HCT116 (cell line): Measurements from ENCODE around the gene AK3.

Source experiments
- ATF3 ChIP-seq: IDR thresholded peaks from 2 replicates; pipeline ENCODE4 v1.6.1; 2012
- CEBPB ChIP-seq: IDR thresholded peaks from 2 replicates; pipeline ENCODE4 v1.6.1; 2012; ENCODE audit warnings: low read depth
- CTCF ChIP-seq, 3 experiments: fragments of 200-600 bp in 1 of 3; sonication (generic) in 1 of 3; IDR thresholded peaks in 2 of 3; conservative IDR thresholded peaks in 1 of 3; 2 replicates each; pipeline ENCODE4 v1.5.1; 2012 to 2017; ENCODE audit warnings: low read depth in 2 of 3, low read length in 2 of 3, antibody characterized with exemption in 1 of 3, borderline replicate concordance in 1 of 3, control low read depth in 1 of 3, mild to moderate bottlenecking in 1 of 3, mixed read lengths in 1 of 3, mixed run types in 1 of 3, moderate library complexity in 1 of 3; ENCODE audit not compliant: insufficient read depth in 1 of 3
- EGR1 ChIP-seq: IDR thresholded peaks from 2 replicates; pipeline ENCODE4 v1.6.1; 2012; ENCODE audit warnings: low read depth
- ELF1 ChIP-seq: IDR thresholded peaks from 2 replicates; pipeline ENCODE4 v1.6.1; 2012; ENCODE audit warnings: low read depth, borderline replicate concordance
- EZH2phosphoT487 ChIP-seq: fragments of 200-600 bp; IDR thresholded peaks from 2 replicates; pipeline ENCODE4 v1.6.1; 2018; ENCODE audit warnings: antibody characterized with exemption, borderline replicate concordance
- MAX ChIP-seq: IDR thresholded peaks from 2 replicates; pipeline ENCODE4 v1.6.1; 2012
- POLR2A ChIP-seq: IDR thresholded peaks from 2 replicates; pipeline ENCODE4 v1.7.0; 2011; ENCODE audit warnings: borderline replicate concordance; ENCODE audit not compliant: insufficient read depth, insufficient read length; ENCODE audit errors: extremely low read depth
- POLR2AphosphoS5 ChIP-seq: IDR thresholded peaks from 2 replicates; pipeline ENCODE4 v1.6.1; 2011; ENCODE audit warnings: mild to moderate bottlenecking, low read depth, low read length, moderate library complexity
- RAD21 ChIP-seq: IDR thresholded peaks from 2 replicates; pipeline ENCODE4 v1.6.1; 2012; ENCODE audit warnings: low read depth, mild to moderate bottlenecking
- YY1 ChIP-seq: IDR thresholded peaks from 2 replicates; pipeline ENCODE4 v1.6.1; 2011; ENCODE audit warnings: low read length, low read depth, moderate library complexity, mild to moderate bottlenecking; ENCODE audit not compliant: insufficient replicate concordance; ENCODE audit errors: extremely low read depth
- ZBTB33 ChIP-seq: IDR thresholded peaks from 2 replicates; pipeline ENCODE4 v1.6.1; 2011; ENCODE audit warnings: mild to moderate bottlenecking, low read length, moderate library complexity; ENCODE audit not compliant: insufficient replicate concordance; ENCODE audit errors: extremely low read depth
- ZFX ChIP-seq: fragments of 450-650 bp; IDR thresholded peaks from 2 replicates; pipeline ENCODE4 v1.6.1; 2017

- TF ChIP-seq CTCF (IDR thresholded peaks at IDR 0.05 in 2 of 3, conservative IDR thresholded peaks at IDR 0.05 in 1 of 3; ENCODE audit: borderline replicate concordance in 1 of 3, insufficient read depth in 1 of 3, low read depth in 2 of 3, low read length in 2 of 3) (no peak), MAX (no peak), RAD21 (no peak), YY1 (no peak), POLR2A (no peak), POLR2AphosphoS5 (no peak), ZBTB33 (no peak), EZH2phosphoT487 (no peak), ATF3 (no peak), ELF1 (no peak), CEBPB (no peak), ZFX (no peak), EGR1 (no peak)
Observed at GRCh38 chr9:4760122-4760521, 19.1 kb upstream of the AK3 start.
